ENCODE data around the gene YAF2. TPM values are rescaled to one million over a fixed set of nuclear protein-coding genes. Genes with fewer than 3 reads are reported as not detected.

The YAF2 gene
- total and polyA plus RNA-seq, 2 experiments from 2014 or later = 1.0 TPM

DNA sequence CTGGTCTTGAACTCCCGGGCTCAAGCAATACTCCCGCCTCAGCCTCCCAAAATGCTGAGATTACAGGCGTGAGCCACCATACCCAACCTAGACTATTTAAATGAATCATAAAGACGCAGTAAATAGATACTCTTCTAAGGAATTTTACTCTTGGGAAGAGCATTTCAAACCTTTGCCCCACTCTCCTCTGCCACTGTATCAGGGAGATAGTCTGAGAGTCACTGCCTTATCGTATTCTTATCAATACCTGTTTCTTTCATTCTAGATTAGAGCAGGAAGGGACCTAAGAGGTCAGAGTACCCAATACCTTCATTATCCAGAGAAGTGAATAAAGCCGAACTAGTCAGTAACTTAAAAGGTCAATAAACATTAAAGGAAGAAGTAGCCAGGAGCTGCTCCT, 109.2 kb downstream of the YAF2 start:
- Mint-ChIP-seq H3K4me3 (no peak overlapping the region), H3K36me3 (ENCODE audit: low read depth) (no peaks in the 10 kb centered on the region), H3K27me3 (ENCODE audit: insufficient read depth, low read depth, poor library complexity) (no peaks in the 10 kb centered on the region), H3K9me3 (no peaks in the 10 kb centered on the region), H3K27ac (no peak overlapping the region), H3K4me1 (peaks cover 11% of the 10 kb centered on the region)
- no peaks in the 10 kb centered on the region for H3F3A ChIP-seq (replicated peaks; ENCODE audit: low read depth)
- H3K4me3 ChIP-seq = no peak overlapping the region
- no peak overlapping the region for H3K4me2 ChIP-seq
- no peaks in the 10 kb centered on the region for H3K9me2 ChIP-seq (ENCODE audit: insufficient read depth)
- H2AFZ ChIP-seq = no peak overlapping the region
- TF ChIP-seq EZH2 (IDR thresholded peaks at IDR 0.05; ENCODE audit: low read depth, unreplicated experiment) = no peak
- TF ChIP-seq NANOG (IDR thresholded peaks at IDR 0.05; ENCODE audit: borderline replicate concordance) = no peak
- no peak for TF ChIP-seq JUNB (IDR thresholded peaks at IDR 0.05; ENCODE audit: unreplicated experiment)
- no peak for TF ChIP-seq CREB1 (CRISPR knock-in tag; IDR thresholded peaks at IDR 0.05; ENCODE audit: low read depth)
- TF ChIP-seq, protein P1, sequence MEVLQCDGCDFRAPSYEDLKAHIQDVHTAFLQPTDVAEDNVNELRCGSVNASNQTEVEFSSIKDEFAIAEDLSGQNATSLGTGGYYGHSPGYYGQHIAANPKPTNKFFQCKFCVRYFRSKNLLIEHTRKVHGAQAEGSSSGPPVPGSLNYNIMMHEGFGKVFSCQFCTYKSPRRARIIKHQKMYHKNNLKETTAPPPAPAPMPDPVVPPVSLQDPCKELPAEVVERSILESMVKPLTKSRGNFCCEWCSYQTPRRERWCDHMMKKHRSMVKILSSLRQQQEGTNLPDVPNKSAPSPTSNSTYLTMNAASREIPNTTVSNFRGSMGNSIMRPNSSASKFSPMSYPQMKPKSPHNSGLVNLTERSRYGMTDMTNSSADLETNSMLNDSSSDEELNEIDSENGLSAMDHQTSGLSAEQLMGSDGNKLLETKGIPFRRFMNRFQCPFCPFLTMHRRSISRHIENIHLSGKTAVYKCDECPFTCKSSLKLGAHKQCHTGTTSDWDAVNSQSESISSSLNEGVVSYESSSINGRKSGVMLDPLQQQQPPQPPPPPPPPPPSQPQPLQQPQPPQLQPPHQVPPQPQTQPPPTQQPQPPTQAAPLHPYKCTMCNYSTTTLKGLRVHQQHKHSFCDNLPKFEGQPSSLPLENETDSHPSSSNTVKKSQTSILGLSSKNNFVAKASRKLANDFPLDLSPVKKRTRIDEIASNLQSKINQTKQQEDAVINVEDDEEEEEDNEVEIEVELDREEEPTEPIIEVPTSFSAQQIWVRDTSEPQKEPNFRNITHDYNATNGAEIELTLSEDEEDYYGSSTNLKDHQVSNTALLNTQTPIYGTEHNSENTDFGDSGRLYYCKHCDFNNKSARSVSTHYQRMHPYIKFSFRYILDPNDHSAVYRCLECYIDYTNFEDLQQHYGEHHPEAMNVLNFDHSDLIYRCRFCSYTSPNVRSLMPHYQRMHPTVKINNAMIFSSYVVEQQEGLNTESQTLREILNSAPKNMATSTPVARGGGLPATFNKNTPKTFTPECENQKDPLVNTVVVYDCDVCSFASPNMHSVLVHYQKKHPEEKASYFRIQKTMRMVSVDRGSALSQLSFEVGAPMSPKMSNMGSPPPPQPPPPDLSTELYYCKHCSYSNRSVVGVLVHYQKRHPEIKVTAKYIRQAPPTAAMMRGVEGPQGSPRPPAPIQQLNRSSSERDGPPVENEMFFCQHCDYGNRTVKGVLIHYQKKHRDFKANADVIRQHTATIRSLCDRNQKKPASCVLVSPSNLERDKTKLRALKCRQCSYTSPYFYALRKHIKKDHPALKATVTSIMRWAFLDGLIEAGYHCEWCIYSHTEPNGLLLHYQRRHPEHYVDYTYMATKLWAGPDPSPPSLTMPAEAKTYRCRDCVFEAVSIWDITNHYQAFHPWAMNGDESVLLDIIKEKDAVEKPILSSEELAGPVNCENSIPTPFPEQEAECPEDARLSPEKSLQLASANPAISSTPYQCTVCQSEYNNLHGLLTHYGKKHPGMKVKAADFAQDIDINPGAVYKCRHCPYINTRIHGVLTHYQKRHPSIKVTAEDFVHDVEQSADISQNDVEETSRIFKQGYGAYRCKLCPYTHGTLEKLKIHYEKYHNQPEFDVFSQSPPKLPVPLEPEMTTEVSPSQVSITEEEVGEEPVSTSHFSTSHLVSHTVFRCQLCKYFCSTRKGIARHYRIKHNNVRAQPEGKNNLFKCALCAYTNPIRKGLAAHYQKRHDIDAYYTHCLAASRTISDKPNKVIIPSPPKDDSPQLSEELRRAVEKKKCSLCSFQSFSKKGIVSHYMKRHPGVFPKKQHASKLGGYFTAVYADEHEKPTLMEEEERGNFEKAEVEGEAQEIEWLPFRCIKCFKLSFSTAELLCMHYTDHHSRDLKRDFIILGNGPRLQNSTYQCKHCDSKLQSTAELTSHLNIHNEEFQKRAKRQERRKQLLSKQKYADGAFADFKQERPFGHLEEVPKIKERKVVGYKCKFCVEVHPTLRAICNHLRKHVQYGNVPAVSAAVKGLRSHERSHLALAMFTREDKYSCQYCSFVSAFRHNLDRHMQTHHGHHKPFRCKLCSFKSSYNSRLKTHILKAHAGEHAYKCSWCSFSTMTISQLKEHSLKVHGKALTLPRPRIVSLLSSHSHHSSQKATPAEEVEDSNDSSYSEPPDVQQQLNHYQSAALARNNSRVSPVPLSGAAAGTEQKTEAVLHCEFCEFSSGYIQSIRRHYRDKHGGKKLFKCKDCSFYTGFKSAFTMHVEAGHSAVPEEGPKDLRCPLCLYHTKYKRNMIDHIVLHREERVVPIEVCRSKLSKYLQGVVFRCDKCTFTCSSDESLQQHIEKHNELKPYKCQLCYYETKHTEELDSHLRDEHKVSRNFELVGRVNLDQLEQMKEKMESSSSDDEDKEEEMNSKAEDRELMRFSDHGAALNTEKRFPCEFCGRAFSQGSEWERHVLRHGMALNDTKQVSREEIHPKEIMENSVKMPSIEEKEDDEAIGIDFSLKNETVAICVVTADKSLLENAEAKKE (CRISPR knock-in tag; IDR thresholded peaks at IDR 0.05) = no peak
- TF ChIP-seq, protein P2, sequence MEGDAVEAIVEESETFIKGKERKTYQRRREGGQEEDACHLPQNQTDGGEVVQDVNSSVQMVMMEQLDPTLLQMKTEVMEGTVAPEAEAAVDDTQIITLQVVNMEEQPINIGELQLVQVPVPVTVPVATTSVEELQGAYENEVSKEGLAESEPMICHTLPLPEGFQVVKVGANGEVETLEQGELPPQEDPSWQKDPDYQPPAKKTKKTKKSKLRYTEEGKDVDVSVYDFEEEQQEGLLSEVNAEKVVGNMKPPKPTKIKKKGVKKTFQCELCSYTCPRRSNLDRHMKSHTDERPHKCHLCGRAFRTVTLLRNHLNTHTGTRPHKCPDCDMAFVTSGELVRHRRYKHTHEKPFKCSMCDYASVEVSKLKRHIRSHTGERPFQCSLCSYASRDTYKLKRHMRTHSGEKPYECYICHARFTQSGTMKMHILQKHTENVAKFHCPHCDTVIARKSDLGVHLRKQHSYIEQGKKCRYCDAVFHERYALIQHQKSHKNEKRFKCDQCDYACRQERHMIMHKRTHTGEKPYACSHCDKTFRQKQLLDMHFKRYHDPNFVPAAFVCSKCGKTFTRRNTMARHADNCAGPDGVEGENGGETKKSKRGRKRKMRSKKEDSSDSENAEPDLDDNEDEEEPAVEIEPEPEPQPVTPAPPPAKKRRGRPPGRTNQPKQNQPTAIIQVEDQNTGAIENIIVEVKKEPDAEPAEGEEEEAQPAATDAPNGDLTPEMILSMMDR (conservative IDR thresholded peaks at IDR 0.05; ENCODE audit: low read depth in 2 of 2) = no peak
- TF ChIP-seq STAT1 (IDR thresholded peaks at IDR 0.05; ENCODE audit: unreplicated experiment) = no peak
- TF ChIP-seq ZNF114 (CRISPR knock-in tag; IDR thresholded peaks at IDR 0.05) = no peak
- TF ChIP-seq, protein P3, sequence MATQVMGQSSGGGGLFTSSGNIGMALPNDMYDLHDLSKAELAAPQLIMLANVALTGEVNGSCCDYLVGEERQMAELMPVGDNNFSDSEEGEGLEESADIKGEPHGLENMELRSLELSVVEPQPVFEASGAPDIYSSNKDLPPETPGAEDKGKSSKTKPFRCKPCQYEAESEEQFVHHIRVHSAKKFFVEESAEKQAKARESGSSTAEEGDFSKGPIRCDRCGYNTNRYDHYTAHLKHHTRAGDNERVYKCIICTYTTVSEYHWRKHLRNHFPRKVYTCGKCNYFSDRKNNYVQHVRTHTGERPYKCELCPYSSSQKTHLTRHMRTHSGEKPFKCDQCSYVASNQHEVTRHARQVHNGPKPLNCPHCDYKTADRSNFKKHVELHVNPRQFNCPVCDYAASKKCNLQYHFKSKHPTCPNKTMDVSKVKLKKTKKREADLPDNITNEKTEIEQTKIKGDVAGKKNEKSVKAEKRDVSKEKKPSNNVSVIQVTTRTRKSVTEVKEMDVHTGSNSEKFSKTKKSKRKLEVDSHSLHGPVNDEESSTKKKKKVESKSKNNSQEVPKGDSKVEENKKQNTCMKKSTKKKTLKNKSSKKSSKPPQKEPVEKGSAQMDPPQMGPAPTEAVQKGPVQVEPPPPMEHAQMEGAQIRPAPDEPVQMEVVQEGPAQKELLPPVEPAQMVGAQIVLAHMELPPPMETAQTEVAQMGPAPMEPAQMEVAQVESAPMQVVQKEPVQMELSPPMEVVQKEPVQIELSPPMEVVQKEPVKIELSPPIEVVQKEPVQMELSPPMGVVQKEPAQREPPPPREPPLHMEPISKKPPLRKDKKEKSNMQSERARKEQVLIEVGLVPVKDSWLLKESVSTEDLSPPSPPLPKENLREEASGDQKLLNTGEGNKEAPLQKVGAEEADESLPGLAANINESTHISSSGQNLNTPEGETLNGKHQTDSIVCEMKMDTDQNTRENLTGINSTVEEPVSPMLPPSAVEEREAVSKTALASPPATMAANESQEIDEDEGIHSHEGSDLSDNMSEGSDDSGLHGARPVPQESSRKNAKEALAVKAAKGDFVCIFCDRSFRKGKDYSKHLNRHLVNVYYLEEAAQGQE (IDR thresholded peaks at IDR 0.05; ENCODE audit: unreplicated experiment) = no peak
- no peak for TF ChIP-seq POLR2AphosphoS5 (IDR thresholded peaks at IDR 0.05; ENCODE audit: low read depth)
- no peak for TF ChIP-seq EZH2phosphoT487 (IDR thresholded peaks at IDR 0.05; ENCODE audit: unreplicated experiment)
- H3K79me2 ChIP-seq (replicated peaks; ENCODE audit: insufficient read depth) = peaks cover 37% of the 10 kb centered on the region
- H3K27ac ChIP-seq (ENCODE audit: low read depth) = no peak overlapping the region
- no peak for ATAC-seq
- no peaks in the 10 kb centered on the region for H3K36me3 ChIP-seq (ENCODE audit: insufficient read depth)
- H3K27me3 ChIP-seq (ENCODE audit: insufficient read depth) = no peaks in the 10 kb centered on the region
- peaks cover 6% of the 10 kb centered on the region; the same call in 1 of the 2 replicates for H4K20me1 ChIP-seq (replicated peaks; ENCODE audit: insufficient read depth)
- H3K4me1 ChIP-seq (ENCODE audit: insufficient read depth) = peaks cover 15% of the 10 kb centered on the region
- DNase-seq (ENCODE audit: low spot score) = no peak
